Transverse colon (tissue), 4 donors: ENCODE measurements around the gene ROBO1. TPM values are rescaled to one million over a fixed set of nuclear protein-coding genes. Genes with fewer than 3 reads are reported as not detected.
"Not testable (repeated sequence)": the region's sequence is repeated elsewhere in the genome, so short reads cannot be mapped to it uniquely, and the experiment has no call there.

Experiments used
- DNase-seq: peaks from one replicate; pipeline ENCODE4 v3.0.0-alpha.2; 2019
- H3K27ac ChIP-seq, 4 donors: fragments of 200-600 bp; sonication (generic); 2 replicates each; pipeline ENCODE4 v1.5.1; 2016 to 2018; ENCODE audit warnings: inconsistent platforms in 4 of 4
- H3K27me3 ChIP-seq: fragments of 200-600 bp; sonication (generic); 2 replicates; pipeline ENCODE4 v1.5.1; 2017; ENCODE audit warnings: inconsistent platforms
- H3K36me3 ChIP-seq, 4 donors: fragments of 200-600 bp; sonication (generic); 2 replicates each; pipeline ENCODE4 v1.5.1; 2017 to 2019; ENCODE audit warnings: inconsistent platforms in 4 of 4
- H3K4me1 ChIP-seq, 4 donors: fragments of 200-600 bp; sonication (generic); 2 replicates each; pipeline ENCODE4 v1.5.1; 2017 to 2020; ENCODE audit warnings: inconsistent platforms in 4 of 4
- H3K4me3 ChIP-seq, 4 donors: fragments of 200-600 bp; sonication (generic); 1 replicate in 1 of 4; 2 replicates in 3 of 4; pipeline versions ENCODE4 v1.5.1 to v1.6.1; 2017 to 2019; ENCODE audit warnings: inconsistent platforms in 4 of 4
- H3K9me3 ChIP-seq, 2 donors: fragments of 200-600 bp; sonication (generic); 2 replicates each; pipeline ENCODE4 v1.5.1; 2017 to 2019; ENCODE audit warnings: inconsistent platforms in 2 of 2
- CTCF ChIP-seq, 5 experiments: fragments of 200-600 bp in 3 of 5; fragments of 450-650 bp in 2 of 5; sonication (generic) in 3 of 5; IDR thresholded peaks; 1 replicate in 2 of 5; 2 replicates in 3 of 5; pipeline ENCODE4 v1.5.1; 2016 to 2017; ENCODE audit warnings: antibody characterized with exemption in 5 of 5, inconsistent platforms in 3 of 5, mild to moderate bottlenecking in 2 of 5, moderate library complexity in 1 of 5
- EP300 ChIP-seq: sonication (generic); formaldehyde crosslinking; IDR thresholded peaks from one replicate; pipeline ENCODE4 v1.6.1; 2017; ENCODE audit warnings: antibody characterized with exemption, low read depth
- POLR2A ChIP-seq: fragments of 450-650 bp; IDR thresholded peaks from one replicate; pipeline ENCODE4 v1.6.1; 2016; ENCODE audit warnings: antibody characterized with exemption, mild to moderate bottlenecking, moderate library complexity
- POLR2AphosphoS5 ChIP-seq, 3 donors: sonication (generic); formaldehyde crosslinking; IDR thresholded peaks; one replicate each; pipeline ENCODE4 v1.6.1; 2016; ENCODE audit warnings: antibody characterized with exemption in 3 of 3
- WGBS, 2 donors: methylation state at CpG; one replicate each; pipeline ENCODE4 v1.1.5; 2018; ENCODE audit warnings: low coverage in 1 of 2; 5-methylcytosine and 5-hydroxymethylcytosine counted together
- in situ Hi-C, 4 donors: fragments of 200-750 bp; cut with MboI; loops; one replicate each; pipeline versions ENCODE4 v1.15.0 to v1.15.1; 2017; ENCODE audit warnings: low sequenced_read_pairs in 3 of 4, low pct_ligation_motif_present in 1 of 4, low pct_unique_long_range_greater_than_20kb in 1 of 4
- intact Hi-C: fragments of 100-400 bp; cut with DNase I; formaldehyde crosslinking; loops from one replicate; pipeline ENCODE4 v1.15.1; 2023; ENCODE audit warnings: low total_unique reads
- total RNA-seq, 4 donors: library from RNA; depleted of rRNA; stranded (reverse); fragments of >200 nt; gene quantifications; one replicate each; pipeline ENCODE4 v1.1.0, GENCODE V29; 2016

ROBO1 gene
- total RNA-seq, 4 donors from 2014 or later = 7.6 to 68.7 (median 9.1) TPM

GRCh38 chr3:79314544-79314943 lies 453.3 kb downstream of the ROBO1 start:
- in situ Hi-C loops = no loop called here
- H3K36me3 ChIP-seq = no peaks in the 10 kb centered on the region
- no peak overlapping the region for H3K27ac ChIP-seq
- no peaks in the 10 kb centered on the region for H3K4me1 ChIP-seq
- TF ChIP-seq POLR2A (no peak), CTCF (IDR thresholded peaks at IDR 0.05) (no peak), EP300 (no peak), POLR2AphosphoS5 (IDR thresholded peaks at IDR 0.05) (no peak)
- H3K9me3 ChIP-seq = no peaks in the 10 kb centered on the region
- H3K4me3 ChIP-seq = no peak overlapping the region
- intact Hi-C loops = no loop called here
- H3K27me3 ChIP-seq = no peaks in the 10 kb centered on the region
- WGBS, 2 donors = 44 to 57% methylated on average over 1 of the region's 1 CpG
- no peak for DNase-seq

- Histone ChIP-seq H3K9me3 (no peaks in the 10 kb centered on the region), H3K4me1 (no peaks in the 10 kb centered on the region), H3K36me3 (no peaks in the 10 kb centered on the region), H3K27ac (no peak overlapping the region), H3K4me3 (no peak overlapping the region), H3K27me3 (no peaks in the 10 kb centered on the region)
- TF ChIP-seq POLR2A (no peak), EP300 (no peak), CTCF (IDR thresholded peaks at IDR 0.05) (no peak), POLR2AphosphoS5 (IDR thresholded peaks at IDR 0.05) (no peak)
- in situ Hi-C loops (no loop called here), intact Hi-C loops (no loop called here)
- WGBS, 2 donors = 79% methylated on average over 1 of the region's 1 CpG; no CpG with 5 or more reads in 1 of the 2 donors
- DNase-seq = no peak
Observed at GRCh38 chr3:79310016-79310415, 457.8 kb downstream of the ROBO1 start.

- H3K9me3 ChIP-seq = no peaks in the 10 kb centered on the region
- TF ChIP-seq POLR2A = no peak
- 0 to 17% methylated on average over 1 of the region's 1 CpG for WGBS, 2 donors
- in situ Hi-C loops (no loop called here), intact Hi-C loops (no loop called here)
- no peak overlapping the region for H3K4me3 ChIP-seq
- H3K27me3 ChIP-seq = no peaks in the 10 kb centered on the region
- no peaks in the 10 kb centered on the region for H3K36me3 ChIP-seq
- no peaks in the 10 kb centered on the region for H3K4me1 ChIP-seq
- H3K27ac ChIP-seq = no peak overlapping the region
- DNase-seq = no peak
Observed at GRCh38 chr3:79306934-79307570, 460.7 kb downstream of the ROBO1 start.

- H3K27me3 ChIP-seq, H3K4me1 ChIP-seq, H3K36me3 ChIP-seq, DNase-seq, in situ Hi-C loops, intact Hi-C loops, H3K27ac ChIP-seq, H3K4me3 ChIP-seq, H3K9me3 ChIP-seq: not testable (repeated sequence)
- 90 to 95% methylated on average over 4 to 22 of the region's 40 CpGs for WGBS, 2 donors
Observed at GRCh38 chr3:79299949-79300635, 467.7 kb downstream of the ROBO1 start.

- peak overlapping the region in 1 of 4 donors; percentile 14 for H3K27ac ChIP-seq
- no peaks in the 10 kb centered on the region for H3K36me3 ChIP-seq
- no peak for DNase-seq
- 36 to 63% methylated on average over 1 of the region's 1 CpG for WGBS, 2 donors
- intact Hi-C loops = no loop called here
- H3K9me3 ChIP-seq = no peaks in the 10 kb centered on the region
- no peaks in the 10 kb centered on the region for H3K4me1 ChIP-seq
- in situ Hi-C loops = no loop called here
- no peaks in the 10 kb centered on the region for H3K27me3 ChIP-seq
- TF ChIP-seq POLR2A (no peak), POLR2AphosphoS5 (IDR thresholded peaks at IDR 0.05) (no peak), CTCF (IDR thresholded peaks at IDR 0.05) (no peak), EP300 (no peak)
- H3K4me3 ChIP-seq = no peak overlapping the region
Observed at GRCh38 chr3:79297245-79297960, 470.4 kb downstream of the ROBO1 start.
